Hepatocyte (in vitro differentiated cells): ENCODE results near the gene RAB3C.

ENCODE experiments used
- EZH2 ChIP-seq: fragments of 200-600 bp; sonication (generic); IDR thresholded peaks from 2 replicates; pipeline ENCODE4 v1.6.1; 2016; ENCODE audit warnings: antibody characterized with exemption, mild to moderate bottlenecking, borderline replicate concordance
- EZH2phosphoT487 ChIP-seq: fragments of 200-600 bp; sonication (generic); IDR thresholded peaks from one replicate; pipeline ENCODE4 v1.6.1; 2018; ENCODE audit warnings: antibody characterized with exemption, mild to moderate bottlenecking, low read depth, moderate library complexity; ENCODE audit not compliant: unreplicated experiment, severe bottlenecking
- TF ChIP-seq, protein P1 (sequence below): fragments of 200-600 bp; sonication (generic); IDR thresholded peaks from 2 replicates; pipeline ENCODE4 v1.5.1; 2016; ENCODE audit warnings: antibody characterized with exemption, mild to moderate bottlenecking; ENCODE audit not compliant: poor library complexity

DNA sequence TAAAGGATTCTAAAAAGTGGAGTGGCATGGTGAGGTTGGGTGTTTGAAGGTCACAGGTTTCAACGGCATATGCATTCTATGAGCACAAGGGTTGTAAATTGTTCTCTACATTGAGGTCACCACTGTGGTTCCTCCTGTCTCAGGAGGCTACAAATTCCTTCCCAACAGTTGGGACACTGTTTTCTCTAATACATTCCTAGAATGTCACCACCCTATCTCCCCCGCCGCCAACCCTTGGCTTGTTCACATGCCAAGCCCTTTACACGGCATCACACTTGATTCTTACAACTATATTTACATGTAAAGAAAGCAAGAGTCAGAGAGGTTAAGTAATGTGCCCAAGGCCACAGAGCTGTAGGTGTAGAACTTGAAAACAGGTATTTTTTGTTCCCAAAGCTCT lies 315.1 kb downstream of the RAB3C start:
- TF ChIP-seq, protein P1, sequence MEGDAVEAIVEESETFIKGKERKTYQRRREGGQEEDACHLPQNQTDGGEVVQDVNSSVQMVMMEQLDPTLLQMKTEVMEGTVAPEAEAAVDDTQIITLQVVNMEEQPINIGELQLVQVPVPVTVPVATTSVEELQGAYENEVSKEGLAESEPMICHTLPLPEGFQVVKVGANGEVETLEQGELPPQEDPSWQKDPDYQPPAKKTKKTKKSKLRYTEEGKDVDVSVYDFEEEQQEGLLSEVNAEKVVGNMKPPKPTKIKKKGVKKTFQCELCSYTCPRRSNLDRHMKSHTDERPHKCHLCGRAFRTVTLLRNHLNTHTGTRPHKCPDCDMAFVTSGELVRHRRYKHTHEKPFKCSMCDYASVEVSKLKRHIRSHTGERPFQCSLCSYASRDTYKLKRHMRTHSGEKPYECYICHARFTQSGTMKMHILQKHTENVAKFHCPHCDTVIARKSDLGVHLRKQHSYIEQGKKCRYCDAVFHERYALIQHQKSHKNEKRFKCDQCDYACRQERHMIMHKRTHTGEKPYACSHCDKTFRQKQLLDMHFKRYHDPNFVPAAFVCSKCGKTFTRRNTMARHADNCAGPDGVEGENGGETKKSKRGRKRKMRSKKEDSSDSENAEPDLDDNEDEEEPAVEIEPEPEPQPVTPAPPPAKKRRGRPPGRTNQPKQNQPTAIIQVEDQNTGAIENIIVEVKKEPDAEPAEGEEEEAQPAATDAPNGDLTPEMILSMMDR: no peak
- no peak for TF ChIP-seq EZH2
- no peak for TF ChIP-seq EZH2phosphoT487
